ENCODE data around the gene DBH. TPM values are rescaled to one million over a fixed set of nuclear protein-coding genes. Genes with fewer than 3 reads are reported as not detected.

DBH gene
- total and polyA plus RNA-seq, 10 of the 15 experiments (the other 5 are each of a cell fraction or from before 2014, with no cell fraction given) = not detected

- Histone ChIP-seq H3K9ac (ENCODE audit: control insufficient read depth, insufficient read depth, low read length) (no peak overlapping the region), H3K9me3 (replicated peaks; ENCODE audit: control insufficient read depth, insufficient read depth, low read length) (no peaks in the 10 kb centered on the region), H3K36me3 (ENCODE audit: control insufficient read depth in 2 of 2, insufficient read depth in 2 of 2, low read length in 1 of 2) (no peaks in the 10 kb centered on the region), H3K27ac (ENCODE audit: control insufficient read depth, insufficient read depth) (no peak overlapping the region), H3K79me2 (ENCODE audit: control insufficient read depth, insufficient read depth, low read length) (no peaks in the 10 kb centered on the region), H2AFZ (ENCODE audit: control insufficient read depth, low read depth, low read length) (no peak overlapping the region), H3K4me2 (ENCODE audit: control insufficient read depth, insufficient read depth) (no peak overlapping the region), H4K20me1 (ENCODE audit: control insufficient read depth, insufficient read depth) (no peaks in the 10 kb centered on the region), H3K27me3 (replicated peaks in 1 of 2; ENCODE audit: control insufficient read depth in 2 of 2, insufficient read depth in 2 of 2, low read length in 1 of 2) (peaks cover 0 to 7% of the 10 kb centered on the region in 2 experiments; a peak in 2 of 4 replicates), H3K4me3 (no peak overlapping the region), H3K4me1 (ENCODE audit: control insufficient read depth, insufficient read depth, low read length) (no peaks in the 10 kb centered on the region)
- in situ Hi-C loops (cut with MboI) = no loop called here
- BruUV-seq (replicated peaks) = no TSS peak
- FAIRE-seq (no peak), ATAC-seq (no peak), DNase-seq (ENCODE audit: low read depth, low spot score) (no peak)
- CTCF ChIA-PET = no interaction called here
- POLR2A ChIA-PET = no interaction called here
- RAD21 ChIA-PET (ENCODE audit: unreplicated experiment) = no interaction called here
- WGBS (ENCODE audit: insufficient coverage, insufficient replicate concordance, low lambda C conversion rate, missing lambda C conversion rate) = 10% methylated on average over 8 of the region's 8 CpGs
- TF ChIP-seq NFYA (IDR thresholded peaks at IDR 0.05; ENCODE audit: borderline replicate concordance, low read depth, low read length) (no peak), FOS (IDR thresholded peaks at IDR 0.05; ENCODE audit: borderline replicate concordance, extremely low read depth, insufficient read length) (no peak), RB1 (IDR thresholded peaks at IDR 0.05; ENCODE audit: borderline replicate concordance) (no peak), RUNX3 (IDR thresholded peaks at IDR 0.05; ENCODE audit: low read length) (no peak), KDM1A (IDR thresholded peaks at IDR 0.05; ENCODE audit: borderline replicate concordance) (no peak), CBFB (IDR thresholded peaks at IDR 0.05; ENCODE audit: low read depth) (no peak), ZBED1 (IDR thresholded peaks at IDR 0.05; ENCODE audit: borderline replicate concordance) (no peak), MEF2B (IDR thresholded peaks at IDR 0.05; ENCODE audit: partially characterized antibody, poor library complexity, severe bottlenecking) (no peak), EGR1 (IDR thresholded peaks at IDR 0.05; ENCODE audit: borderline replicate concordance in 1 of 2, low read depth in 2 of 2, low read length in 2 of 2) (no peak), SUPT20H (IDR thresholded peaks at IDR 0.05; ENCODE audit: borderline replicate concordance, control insufficient read depth, low read depth, low read length) (no peak), JUND (IDR thresholded peaks at IDR 0.05; ENCODE audit: low read depth, low read length) (no peak), HDGF (IDR thresholded peaks at IDR 0.05) (no peak), RAD51 (IDR thresholded peaks at IDR 0.05) (no peak), TCF12 (IDR thresholded peaks at IDR 0.05; ENCODE audit: low read depth, low read length) (no peak), SREBF1 (IDR thresholded peaks at IDR 0.05; ENCODE audit: low read length) (no peak)
- TF ChIP-seq, protein P1, sequence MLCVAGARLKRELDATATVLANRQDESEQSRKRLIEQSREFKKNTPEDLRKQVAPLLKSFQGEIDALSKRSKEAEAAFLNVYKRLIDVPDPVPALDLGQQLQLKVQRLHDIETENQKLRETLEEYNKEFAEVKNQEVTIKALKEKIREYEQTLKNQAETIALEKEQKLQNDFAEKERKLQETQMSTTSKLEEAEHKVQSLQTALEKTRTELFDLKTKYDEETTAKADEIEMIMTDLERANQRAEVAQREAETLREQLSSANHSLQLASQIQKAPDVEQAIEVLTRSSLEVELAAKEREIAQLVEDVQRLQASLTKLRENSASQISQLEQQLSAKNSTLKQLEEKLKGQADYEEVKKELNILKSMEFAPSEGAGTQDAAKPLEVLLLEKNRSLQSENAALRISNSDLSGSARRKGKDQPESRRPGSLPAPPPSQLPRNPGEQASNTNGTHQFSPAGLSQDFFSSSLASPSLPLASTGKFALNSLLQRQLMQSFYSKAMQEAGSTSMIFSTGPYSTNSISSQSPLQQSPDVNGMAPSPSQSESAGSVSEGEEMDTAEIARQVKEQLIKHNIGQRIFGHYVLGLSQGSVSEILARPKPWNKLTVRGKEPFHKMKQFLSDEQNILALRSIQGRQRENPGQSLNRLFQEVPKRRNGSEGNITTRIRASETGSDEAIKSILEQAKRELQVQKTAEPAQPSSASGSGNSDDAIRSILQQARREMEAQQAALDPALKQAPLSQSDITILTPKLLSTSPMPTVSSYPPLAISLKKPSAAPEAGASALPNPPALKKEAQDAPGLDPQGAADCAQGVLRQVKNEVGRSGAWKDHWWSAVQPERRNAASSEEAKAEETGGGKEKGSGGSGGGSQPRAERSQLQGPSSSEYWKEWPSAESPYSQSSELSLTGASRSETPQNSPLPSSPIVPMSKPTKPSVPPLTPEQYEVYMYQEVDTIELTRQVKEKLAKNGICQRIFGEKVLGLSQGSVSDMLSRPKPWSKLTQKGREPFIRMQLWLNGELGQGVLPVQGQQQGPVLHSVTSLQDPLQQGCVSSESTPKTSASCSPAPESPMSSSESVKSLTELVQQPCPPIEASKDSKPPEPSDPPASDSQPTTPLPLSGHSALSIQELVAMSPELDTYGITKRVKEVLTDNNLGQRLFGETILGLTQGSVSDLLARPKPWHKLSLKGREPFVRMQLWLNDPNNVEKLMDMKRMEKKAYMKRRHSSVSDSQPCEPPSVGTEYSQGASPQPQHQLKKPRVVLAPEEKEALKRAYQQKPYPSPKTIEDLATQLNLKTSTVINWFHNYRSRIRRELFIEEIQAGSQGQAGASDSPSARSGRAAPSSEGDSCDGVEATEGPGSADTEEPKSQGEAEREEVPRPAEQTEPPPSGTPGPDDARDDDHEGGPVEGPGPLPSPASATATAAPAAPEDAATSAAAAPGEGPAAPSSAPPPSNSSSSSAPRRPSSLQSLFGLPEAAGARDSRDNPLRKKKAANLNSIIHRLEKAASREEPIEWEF (IDR thresholded peaks at IDR 0.05; ENCODE audit: insufficient replicate concordance, low read depth, low read length) = no peak
- TF ChIP-seq, protein P2, sequence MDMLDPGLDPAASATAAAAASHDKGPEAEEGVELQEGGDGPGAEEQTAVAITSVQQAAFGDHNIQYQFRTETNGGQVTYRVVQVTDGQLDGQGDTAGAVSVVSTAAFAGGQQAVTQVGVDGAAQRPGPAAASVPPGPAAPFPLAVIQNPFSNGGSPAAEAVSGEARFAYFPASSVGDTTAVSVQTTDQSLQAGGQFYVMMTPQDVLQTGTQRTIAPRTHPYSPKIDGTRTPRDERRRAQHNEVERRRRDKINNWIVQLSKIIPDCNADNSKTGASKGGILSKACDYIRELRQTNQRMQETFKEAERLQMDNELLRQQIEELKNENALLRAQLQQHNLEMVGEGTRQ (IDR thresholded peaks at IDR 0.05; ENCODE audit: borderline replicate concordance, low read depth, low read length) = no peak
- SMC1A ChIA-PET (ENCODE audit: uncharacterized antibody, unreplicated experiment) = no interaction called here
- intact Hi-C loops (cut with micrococcal nuclease; ENCODE audit: unreplicated experiment) = no loop called here
Observed at GRCh38 chr9:133612816-133613215, 23.3 kb upstream of the DBH start.
